ENCODE data around the gene ZNF93. TPM values are rescaled to one million over a fixed set of nuclear protein-coding genes. Genes with fewer than 3 reads are reported as not detected.
"Not testable (repeated sequence)": the region's sequence is repeated elsewhere in the genome, so short reads cannot be mapped to it uniquely, and the experiment has no call there.

ZNF93 gene
- total and polyA plus RNA-seq, 9 donors, result 8.1 to 11.8 (median 10.2) TPM

GRCh38 chr19:19959151-19959799, 58.5 kb downstream of the ZNF93 start:
- H3K4me3 ChIP-seq (ENCODE audit: low read length); H3K27me3 ChIP-seq (ENCODE audit: control insufficient read depth, insufficient read depth, low read length); H3K4me1 ChIP-seq (ENCODE audit: control insufficient read depth, insufficient read depth, low read length); H3K36me3 ChIP-seq (ENCODE audit: control insufficient read depth, insufficient read depth, low read length); H3K27ac ChIP-seq (ENCODE audit: low read length); H3K9me3 ChIP-seq (replicated peaks; ENCODE audit: control insufficient read depth, low read depth, low read length): not testable (repeated sequence)
- DNase-seq, result peak; percentile 76
- 0% methylated on average over 5 of the region's 9 CpGs for WGBS (ENCODE audit: insufficient coverage)

GRCh38 chr19:19964416-19964815, 63.7 kb downstream of the ZNF93 start:
- H3K27me3 ChIP-seq (ENCODE audit: control insufficient read depth, insufficient read depth, low read length), result no peaks in the 10 kb centered on the region
- H3K27ac ChIP-seq (ENCODE audit: low read length), result no peak overlapping the region
- DNase-seq, result no peak
- H3K36me3 ChIP-seq (ENCODE audit: control insufficient read depth, insufficient read depth, low read length), result no peaks in the 10 kb centered on the region
- 87% methylated on average over 6 of the region's 7 CpGs for WGBS (ENCODE audit: insufficient coverage)
- H3K9me3 ChIP-seq (replicated peaks; ENCODE audit: control insufficient read depth, low read depth, low read length), result peaks cover 8% of the 10 kb centered on the region
- H3K4me1 ChIP-seq (ENCODE audit: control insufficient read depth, insufficient read depth, low read length), result no peaks in the 10 kb centered on the region
- no peak overlapping the region for H3K4me3 ChIP-seq (ENCODE audit: low read length)

GRCh38 chr19:19966126-19966525, 65.4 kb downstream of the ZNF93 start:
- H3K4me3 ChIP-seq (ENCODE audit: low read length); H3K4me1 ChIP-seq (ENCODE audit: control insufficient read depth, insufficient read depth, low read length); H3K27me3 ChIP-seq (ENCODE audit: control insufficient read depth, insufficient read depth, low read length); DNase-seq; H3K9me3 ChIP-seq (replicated peaks; ENCODE audit: control insufficient read depth, low read depth, low read length); H3K27ac ChIP-seq (ENCODE audit: low read length); H3K36me3 ChIP-seq (ENCODE audit: control insufficient read depth, insufficient read depth, low read length): not testable (repeated sequence)
- no CpG with 5 or more reads among the region's 3 CpGs for WGBS (ENCODE audit: insufficient coverage)

- no peak overlapping the region for H3K4me3 ChIP-seq (ENCODE audit: low read length)
- no peaks in the 10 kb centered on the region for H3K4me1 ChIP-seq (ENCODE audit: control insufficient read depth, insufficient read depth, low read length)
- WGBS (ENCODE audit: insufficient coverage), result 71% methylated on average over 2 of the region's 4 CpGs
- no peaks in the 10 kb centered on the region for H3K27me3 ChIP-seq (ENCODE audit: control insufficient read depth, insufficient read depth, low read length)
- no peak for DNase-seq
- H3K36me3 ChIP-seq (ENCODE audit: control insufficient read depth, insufficient read depth, low read length), result no peaks in the 10 kb centered on the region
- peaks cover 8% of the 10 kb centered on the region for H3K9me3 ChIP-seq (replicated peaks; ENCODE audit: control insufficient read depth, low read depth, low read length)
- H3K27ac ChIP-seq (ENCODE audit: low read length), result no peak overlapping the region
These were observed 66.1 kb downstream of the ZNF93 start for GRCh38 chr19:19966862-19967261.

Other genes with a start within 250 kb of the ZNF93 start
- gene ATP13A1, start 237.3 kb upstream of the ZNF93 start, total RNA-seq, result 14.6 TPM
- gene ATP13A1, start 237.3 kb upstream of the ZNF93 start, polyA plus RNA-seq (ENCODE audit: insufficient read depth in 1 of 8, insufficient read length in 8 of 8, low replicate concordance in 1 of 8), result 10 to 100 TPM; 20.7 to 36.6 (median 27.8) TPM
- 5.6 TPM for gene ZNF101, start 232.1 kb upstream of the ZNF93 start, total RNA-seq
- gene ZNF101, start 232.1 kb upstream of the ZNF93 start, polyA plus RNA-seq (ENCODE audit: insufficient read depth in 1 of 8, insufficient read length in 8 of 8, low replicate concordance in 1 of 8), result 1 to 10 TPM; 4.6 to 7.6 (median 5.7) TPM
- gene ZNF14, start 167.8 kb upstream of the ZNF93 start, total RNA-seq, result 9.1 TPM
- gene ZNF14, start 167.8 kb upstream of the ZNF93 start, polyA plus RNA-seq (ENCODE audit: insufficient read depth in 1 of 8, insufficient read length in 8 of 8, low replicate concordance in 1 of 8), result 1 to 10 TPM; 3.6 to 5.6 (median 4.9) TPM
- 21.7 TPM for gene ZNF506, start 79.2 kb upstream of the ZNF93 start, total RNA-seq
- gene ZNF506, start 79.2 kb upstream of the ZNF93 start, polyA plus RNA-seq (ENCODE audit: insufficient read depth in 1 of 8, insufficient read length in 8 of 8, low replicate concordance in 1 of 8), result 10 to 100 TPM; 12.7 to 18.9 (median 14.7) TPM
- 15.5 TPM for gene ZNF253, start 35.1 kb upstream of the ZNF93 start, total RNA-seq
- 10 to 100 TPM in 7 of 8 donors, 1 to 10 TPM in 1; 7.4 to 14.0 (median 11.2) TPM for gene ZNF253, start 35.1 kb upstream of the ZNF93 start, polyA plus RNA-seq (ENCODE audit: insufficient read depth in 1 of 8, insufficient read length in 8 of 8, low replicate concordance in 1 of 8)
- 4.8 TPM for gene ZNF682, start 138.6 kb downstream of the ZNF93 start, total RNA-seq
- gene ZNF682, start 138.6 kb downstream of the ZNF93 start, polyA plus RNA-seq (ENCODE audit: insufficient read depth in 1 of 8, insufficient read length in 8 of 8, low replicate concordance in 1 of 8), result 1 to 10 TPM; 3.1 to 8.8 (median 5.6) TPM
- gene ZNF90, start 177.1 kb downstream of the ZNF93 start, total RNA-seq, result 2.5 TPM
- gene ZNF90, start 177.1 kb downstream of the ZNF93 start, polyA plus RNA-seq (ENCODE audit: insufficient read depth in 1 of 8, insufficient read length in 8 of 8, low replicate concordance in 1 of 8), result 1 to 10 TPM; 3.3 to 7.2 (median 4.9) TPM